Neural cell (in vitro differentiated cells): ENCODE results near the gene LCORL. TPM values are rescaled to one million over a fixed set of nuclear protein-coding genes. Genes with fewer than 3 reads are reported as not detected.

Experiments used
- H2AFZ ChIP-seq: fragments of 200-600, 300-800 bp; sonication (generic), shearing (Covaris generic); 2 replicates; pipeline ENCODE4 v1.6.0; 2014; ENCODE audit warnings: low read depth, mild to moderate bottlenecking, antibody characterized with exemption, low read length, moderate library complexity
- H3F3A ChIP-seq: fragments of 200-600 bp; shearing (Covaris generic); 2 replicates; pipeline ENCODE4 v1.6.1; 2016; ENCODE audit warnings: mild to moderate bottlenecking, moderate library complexity, mixed read lengths, antibody characterized with exemption, low read length; ENCODE audit not compliant: insufficient read depth, poor library complexity, severe bottlenecking
- H3K27ac ChIP-seq: fragments of 200-600, 300-800 bp; sonication (generic), shearing (Covaris generic); 2 replicates; pipeline ENCODE4 v1.5.1; 2014; ENCODE audit warnings: mild to moderate bottlenecking, low read length, moderate library complexity
- H3K27me3 ChIP-seq: fragments of 300-800, 200-600 bp; sonication (generic), shearing (Covaris generic); 2 replicates; pipeline ENCODE4 v1.6.0; 2014; ENCODE audit warnings: mild to moderate bottlenecking, low read depth, low read length, moderate library complexity; ENCODE audit not compliant: insufficient read depth
- H3K36me3 ChIP-seq: fragments of 300-800, 200-600 bp; sonication (generic), shearing (Covaris generic); 2 replicates; pipeline ENCODE4 v1.5.1; 2014; ENCODE audit warnings: mild to moderate bottlenecking, antibody characterized with exemption, low read length, moderate library complexity; ENCODE audit not compliant: insufficient read depth
- H3K4me2 ChIP-seq: fragments of 300-800, 200-600 bp; sonication (generic), shearing (Covaris generic); 2 replicates; pipeline ENCODE4 v1.6.0; 2014; ENCODE audit warnings: mild to moderate bottlenecking, low read length
- H3K4me3 ChIP-seq: fragments of 300-800, 200-600 bp; sonication (generic), shearing (Covaris generic); 2 replicates; pipeline ENCODE4 v1.5.1; 2014; ENCODE audit warnings: mild to moderate bottlenecking, low read length, moderate library complexity
- H3K79me2 ChIP-seq: fragments of 200-600 bp; shearing (Covaris generic); replicated peaks from 2 replicates; pipeline ENCODE4 v1.6.0; 2014; ENCODE audit warnings: mild to moderate bottlenecking, low read length, moderate library complexity; ENCODE audit not compliant: insufficient read depth
- H3K9ac ChIP-seq: fragments of 300-800, 200-600 bp; sonication (generic), shearing (Covaris generic); 2 replicates; pipeline ENCODE4 v1.6.1; 2016; ENCODE audit warnings: mild to moderate bottlenecking, low read length, mixed read lengths
- H3K9me2 ChIP-seq: fragments of 200-600 bp; shearing (Covaris generic); 2 replicates; pipeline ENCODE4 v1.6.1; 2016; ENCODE audit warnings: mild to moderate bottlenecking, low read length, mixed read lengths; ENCODE audit not compliant: insufficient read depth
- H3K9me3 ChIP-seq: fragments of 200-600, 300-800 bp; sonication (generic), shearing (Covaris generic); 2 replicates; pipeline ENCODE4 v1.6.1; 2016; ENCODE audit warnings: mild to moderate bottlenecking, mixed run types, low read length, moderate library complexity, mixed read lengths
- H4K20me1 ChIP-seq: fragments of 200-600 bp; shearing (Covaris generic); 2 replicates; pipeline ENCODE4 v1.6.1; 2016; ENCODE audit warnings: mild to moderate bottlenecking, mixed run types; ENCODE audit not compliant: insufficient read depth
- EP300 ChIP-seq: fragments of 450-650 bp; conservative IDR thresholded peaks from 2 replicates; pipeline ENCODE4 v1.6.1; 2014; ENCODE audit warnings: antibody characterized with exemption, mild to moderate bottlenecking, moderate library complexity; ENCODE audit not compliant: poor library complexity, severe bottlenecking
- EZH2 ChIP-seq: fragments of 200-600, 300-800 bp; shearing (Covaris generic), sonication (generic); IDR thresholded peaks from 2 replicates; pipeline ENCODE4 v1.6.1; 2014; ENCODE audit warnings: antibody characterized with exemption, low read length, borderline replicate concordance, mild to moderate bottlenecking; ENCODE audit not compliant: insufficient read depth, poor library complexity, severe bottlenecking
- MXI1 ChIP-seq: fragments of 450-650 bp; conservative IDR thresholded peaks from 2 replicates; pipeline ENCODE4 v1.6.1; 2014; ENCODE audit warnings: antibody characterized with exemption, mild to moderate bottlenecking; ENCODE audit not compliant: poor library complexity, severe bottlenecking
- POLR2AphosphoS5 ChIP-seq: IDR thresholded peaks from 2 replicates; pipeline ENCODE4 v1.6.1; 2012
- RAD21 ChIP-seq: fragments of 450-650 bp; conservative IDR thresholded peaks from 2 replicates; pipeline ENCODE4 v1.6.1; 2014; ENCODE audit warnings: antibody characterized with exemption, mild to moderate bottlenecking, moderate library complexity
- SMC3 ChIP-seq: fragments of 450-650 bp; conservative IDR thresholded peaks from 2 replicates; pipeline ENCODE4 v1.6.1; 2014; ENCODE audit warnings: antibody characterized with exemption, mild to moderate bottlenecking, moderate library complexity; ENCODE audit not compliant: poor library complexity
- TAF1 ChIP-seq: IDR thresholded peaks from 2 replicates; pipeline ENCODE4 v1.6.1; 2012; ENCODE audit warnings: low read depth
- polyA plus RNA-seq: library from polyadenylated mRNA; depleted of rRNA; stranded (reverse); fragments of >200 nt; gene quantifications from 2 replicates; pipeline ENCODE4 v1.2.3, GENCODE V29; 2014
- TF ChIP-seq, protein P1 (sequence below): fragments of 450-650 bp; IDR thresholded peaks from 2 replicates; pipeline ENCODE4 v1.5.1; 2014; ENCODE audit warnings: antibody characterized with exemption, mild to moderate bottlenecking, moderate library complexity; ENCODE audit not compliant: poor library complexity, severe bottlenecking
- TF ChIP-seq, protein P2 (sequence below): IDR thresholded peaks from 2 replicates; pipeline ENCODE4 v1.6.1; 2012; ENCODE audit warnings: borderline replicate concordance

The LCORL gene
- polyA plus RNA-seq, 1 donor from 2014 or later, result 49.0 TPM

DNA sequence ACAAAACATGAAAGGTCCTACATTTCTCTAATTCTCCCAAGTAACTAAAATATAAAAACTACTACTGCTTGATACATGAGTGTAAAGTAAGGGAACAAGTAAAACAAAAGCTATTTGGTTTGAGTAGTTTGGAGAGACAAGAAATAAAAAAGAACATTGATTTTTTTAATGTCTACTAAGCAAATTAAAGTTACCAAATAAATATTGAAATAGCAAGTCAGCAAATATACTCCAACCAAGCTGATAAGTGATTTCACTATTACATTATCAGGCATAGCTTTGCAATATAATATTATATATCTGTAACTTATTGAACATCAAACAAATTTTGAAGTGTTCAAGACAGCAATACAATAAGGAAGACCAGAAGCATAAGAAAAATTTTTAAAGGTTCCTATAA, 60.3 kb downstream of the LCORL start:
- H3K79me2 ChIP-seq, result peaks cover 17% of the 10 kb centered on the region
- H3K27me3 ChIP-seq, result no peaks in the 10 kb centered on the region
- no peak overlapping the region for H3K4me3 ChIP-seq
- no peak overlapping the region for H2AFZ ChIP-seq
- no peaks in the 10 kb centered on the region for H4K20me1 ChIP-seq
- no peak for TF ChIP-seq SMC3
- no peak for TF ChIP-seq RAD21
- no peak for TF ChIP-seq POLR2AphosphoS5
- TF ChIP-seq, protein P1, sequence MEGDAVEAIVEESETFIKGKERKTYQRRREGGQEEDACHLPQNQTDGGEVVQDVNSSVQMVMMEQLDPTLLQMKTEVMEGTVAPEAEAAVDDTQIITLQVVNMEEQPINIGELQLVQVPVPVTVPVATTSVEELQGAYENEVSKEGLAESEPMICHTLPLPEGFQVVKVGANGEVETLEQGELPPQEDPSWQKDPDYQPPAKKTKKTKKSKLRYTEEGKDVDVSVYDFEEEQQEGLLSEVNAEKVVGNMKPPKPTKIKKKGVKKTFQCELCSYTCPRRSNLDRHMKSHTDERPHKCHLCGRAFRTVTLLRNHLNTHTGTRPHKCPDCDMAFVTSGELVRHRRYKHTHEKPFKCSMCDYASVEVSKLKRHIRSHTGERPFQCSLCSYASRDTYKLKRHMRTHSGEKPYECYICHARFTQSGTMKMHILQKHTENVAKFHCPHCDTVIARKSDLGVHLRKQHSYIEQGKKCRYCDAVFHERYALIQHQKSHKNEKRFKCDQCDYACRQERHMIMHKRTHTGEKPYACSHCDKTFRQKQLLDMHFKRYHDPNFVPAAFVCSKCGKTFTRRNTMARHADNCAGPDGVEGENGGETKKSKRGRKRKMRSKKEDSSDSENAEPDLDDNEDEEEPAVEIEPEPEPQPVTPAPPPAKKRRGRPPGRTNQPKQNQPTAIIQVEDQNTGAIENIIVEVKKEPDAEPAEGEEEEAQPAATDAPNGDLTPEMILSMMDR, result no peak
- TF ChIP-seq, protein P2, sequence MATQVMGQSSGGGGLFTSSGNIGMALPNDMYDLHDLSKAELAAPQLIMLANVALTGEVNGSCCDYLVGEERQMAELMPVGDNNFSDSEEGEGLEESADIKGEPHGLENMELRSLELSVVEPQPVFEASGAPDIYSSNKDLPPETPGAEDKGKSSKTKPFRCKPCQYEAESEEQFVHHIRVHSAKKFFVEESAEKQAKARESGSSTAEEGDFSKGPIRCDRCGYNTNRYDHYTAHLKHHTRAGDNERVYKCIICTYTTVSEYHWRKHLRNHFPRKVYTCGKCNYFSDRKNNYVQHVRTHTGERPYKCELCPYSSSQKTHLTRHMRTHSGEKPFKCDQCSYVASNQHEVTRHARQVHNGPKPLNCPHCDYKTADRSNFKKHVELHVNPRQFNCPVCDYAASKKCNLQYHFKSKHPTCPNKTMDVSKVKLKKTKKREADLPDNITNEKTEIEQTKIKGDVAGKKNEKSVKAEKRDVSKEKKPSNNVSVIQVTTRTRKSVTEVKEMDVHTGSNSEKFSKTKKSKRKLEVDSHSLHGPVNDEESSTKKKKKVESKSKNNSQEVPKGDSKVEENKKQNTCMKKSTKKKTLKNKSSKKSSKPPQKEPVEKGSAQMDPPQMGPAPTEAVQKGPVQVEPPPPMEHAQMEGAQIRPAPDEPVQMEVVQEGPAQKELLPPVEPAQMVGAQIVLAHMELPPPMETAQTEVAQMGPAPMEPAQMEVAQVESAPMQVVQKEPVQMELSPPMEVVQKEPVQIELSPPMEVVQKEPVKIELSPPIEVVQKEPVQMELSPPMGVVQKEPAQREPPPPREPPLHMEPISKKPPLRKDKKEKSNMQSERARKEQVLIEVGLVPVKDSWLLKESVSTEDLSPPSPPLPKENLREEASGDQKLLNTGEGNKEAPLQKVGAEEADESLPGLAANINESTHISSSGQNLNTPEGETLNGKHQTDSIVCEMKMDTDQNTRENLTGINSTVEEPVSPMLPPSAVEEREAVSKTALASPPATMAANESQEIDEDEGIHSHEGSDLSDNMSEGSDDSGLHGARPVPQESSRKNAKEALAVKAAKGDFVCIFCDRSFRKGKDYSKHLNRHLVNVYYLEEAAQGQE, result no peak
- TF ChIP-seq MXI1, result no peak
- no peak for TF ChIP-seq EZH2
- TF ChIP-seq TAF1, result no peak
- TF ChIP-seq EP300, result no peak
- H3K9me2 ChIP-seq, result no peaks in the 10 kb centered on the region
- H3K9me3 ChIP-seq, result no peaks in the 10 kb centered on the region
- no peaks in the 10 kb centered on the region for H3F3A ChIP-seq
- H3K27ac ChIP-seq, result no peak overlapping the region
- H3K4me2 ChIP-seq, result no peak overlapping the region
- H3K9ac ChIP-seq, result no peak overlapping the region
- peaks cover 10% of the 10 kb centered on the region for H3K36me3 ChIP-seq

DNA sequence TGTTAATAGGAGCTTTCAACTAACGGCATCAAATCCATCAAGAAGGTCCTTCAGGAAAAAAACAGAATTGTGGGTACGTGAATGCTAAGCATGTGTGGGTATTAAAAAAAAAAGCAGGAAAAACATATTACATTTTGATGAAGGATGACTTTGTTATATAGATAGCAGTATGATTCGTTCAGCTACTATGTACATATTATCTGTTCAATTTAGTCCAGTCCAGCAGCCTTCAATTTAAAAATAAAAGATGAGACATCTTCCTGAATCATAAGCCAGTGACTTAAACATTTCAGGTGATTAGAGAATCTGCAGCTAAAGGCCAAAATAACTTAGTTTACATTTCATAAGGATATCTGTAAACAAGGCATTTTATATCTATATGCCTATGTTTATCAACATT, 63.4 kb downstream of the LCORL start:
- no peak for TF ChIP-seq POLR2AphosphoS5
- TF ChIP-seq, protein P2, result no peak
- no peak for TF ChIP-seq EZH2
- no peak for TF ChIP-seq SMC3
- no peak for TF ChIP-seq TAF1
- no peak for TF ChIP-seq MXI1
- no peak for TF ChIP-seq EP300
- no peak for TF ChIP-seq RAD21
- TF ChIP-seq, protein P1, result no peak
- Histone ChIP-seq H3K9me3 (no peaks in the 10 kb centered on the region), H3F3A (no peaks in the 10 kb centered on the region), H3K79me2 (peaks cover 9% of the 10 kb centered on the region), H3K36me3 (peaks cover 16% of the 10 kb centered on the region), H3K27me3 (no peaks in the 10 kb centered on the region), H3K9ac (no peak overlapping the region), H3K4me2 (no peak overlapping the region), H4K20me1 (no peaks in the 10 kb centered on the region), H2AFZ (no peak overlapping the region), H3K27ac (no peak overlapping the region), H3K4me3 (no peak overlapping the region), H3K9me2 (no peaks in the 10 kb centered on the region)
